Gastroesophageal sphincter (tissue), 4 donors: ENCODE data around the gene GPATCH8. TPM values are rescaled to one million over a fixed set of nuclear protein-coding genes. Genes with fewer than 3 reads are reported as not detected.

Experiments used
- ATAC-seq: fragments of 150-250 bp; one replicate; pipeline ENCODE4 v1.9.1; 2016; ENCODE audit warnings: mild to moderate bottlenecking, moderate library complexity
- H3K27ac ChIP-seq, 4 donors: fragments of 200-600 bp; sonication (generic) in 3 of 4; 1 replicate in 3 of 4; 2 replicates in 1 of 4; pipeline ENCODE4 v1.5.1; 2016 to 2019
- H3K27me3 ChIP-seq: fragments of 200-600 bp; sonication (generic); one replicate; pipeline ENCODE4 v1.5.1; 2019
- H3K36me3 ChIP-seq, 2 donors: fragments of 200-600 bp; sonication (generic); one replicate each; pipeline ENCODE4 v1.5.1; 2019; ENCODE audit warnings: control low read depth in 1 of 2
- H3K4me1 ChIP-seq, 3 donors: fragments of 200-600 bp; sonication (generic); 1 replicate in 2 of 3; 2 replicates in 1 of 3; pipeline ENCODE4 v1.5.1; 2016 to 2019; ENCODE audit warnings: control low read depth in 2 of 3
- H3K4me3 ChIP-seq, 2 donors: fragments of 200-600 bp; sonication (generic); one replicate each; pipeline ENCODE4 v1.5.1; 2019; ENCODE audit warnings: mild to moderate bottlenecking in 1 of 2, moderate library complexity in 1 of 2
- H3K9me3 ChIP-seq, 3 donors: fragments of 200-600 bp; sonication (generic); one replicate each; pipeline ENCODE4 v1.5.1; 2017 to 2019; ENCODE audit warnings: control low read depth in 2 of 3
- CTCF ChIP-seq, 4 experiments: fragments of 200-600 bp in 2 of 4; fragments of 450-650 bp in 2 of 4; sonication (generic) in 1 of 4; IDR thresholded peaks; one replicate each; pipeline ENCODE4 v1.5.1; 2017 to 2019; ENCODE audit warnings: antibody characterized with exemption in 4 of 4, mild to moderate bottlenecking in 2 of 4, moderate library complexity in 2 of 4
- EP300 ChIP-seq: sonication (generic); formaldehyde crosslinking; IDR thresholded peaks from one replicate; pipeline ENCODE4 v1.6.1; 2017; ENCODE audit warnings: antibody characterized with exemption, mild to moderate bottlenecking
- POLR2A ChIP-seq, 2 donors: fragments of 450-650 bp; IDR thresholded peaks; one replicate each; pipeline ENCODE4 v1.6.1; 2017; ENCODE audit warnings: antibody characterized with exemption in 2 of 2, mild to moderate bottlenecking in 2 of 2, moderate library complexity in 1 of 2
- POLR2AphosphoS5 ChIP-seq: sonication (generic); formaldehyde crosslinking; IDR thresholded peaks from one replicate; pipeline ENCODE4 v1.6.1; 2017; ENCODE audit warnings: antibody characterized with exemption
- WGBS, 2 donors: methylation state at CpG; one replicate each; pipeline ENCODE4 v1.1.5; 2018; ENCODE audit warnings: low coverage in 1 of 2; 5-methylcytosine and 5-hydroxymethylcytosine counted together
- total RNA-seq, 4 donors: library from RNA; depleted of rRNA; stranded (reverse); fragments of >200 nt; gene quantifications; one replicate each; pipeline ENCODE4 v1.1.0, GENCODE V29; 2016

The GPATCH8 gene
- total RNA-seq, 4 donors from 2014 or later = 21.8 to 54.6 (median 33.9) TPM

DNA sequence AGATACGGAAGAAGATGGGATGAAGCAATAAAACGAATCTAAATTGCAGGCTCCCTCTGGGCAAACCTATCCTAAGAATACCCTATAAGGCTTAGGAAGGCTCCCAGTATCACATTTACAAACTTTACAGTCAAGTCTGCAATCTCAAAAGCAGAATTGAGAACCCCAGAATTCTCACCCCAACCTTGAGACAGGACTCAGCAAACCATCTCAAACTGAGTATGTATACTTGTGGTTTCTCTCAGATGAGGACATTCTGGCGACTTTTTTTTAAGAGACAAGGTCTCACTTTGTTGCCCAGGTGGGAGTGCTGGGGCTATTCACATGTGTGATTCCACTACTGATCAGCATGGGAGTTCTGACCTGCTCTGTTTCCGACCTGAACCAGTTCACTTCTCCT, 94.4 kb downstream of the GPATCH8 start:
- H3K27ac ChIP-seq = no peak overlapping the region
- H3K4me3 ChIP-seq = no peak overlapping the region
- ATAC-seq = no peak
- TF ChIP-seq CTCF (IDR thresholded peaks at IDR 0.05) (no peak), POLR2A (IDR thresholded peaks at IDR 0.05) (no peak), EP300 (no peak), POLR2AphosphoS5 (no peak)
- H3K9me3 ChIP-seq = no peaks in the 10 kb centered on the region
- H3K36me3 ChIP-seq = peaks cover 0 to 49% of the 10 kb centered on the region in 2 donors
- no peaks in the 10 kb centered on the region for H3K4me1 ChIP-seq
- H3K27me3 ChIP-seq = no peaks in the 10 kb centered on the region
- WGBS, 2 donors = 100% methylated on average over 2 to 4 of the region's 4 CpGs

- Histone ChIP-seq H3K27ac (no peak overlapping the region), H3K4me3 (no peak overlapping the region), H3K36me3 (peaks cover 0 to 86% of the 10 kb centered on the region in 2 donors), H3K4me1 (no peaks in the 10 kb centered on the region), H3K27me3 (no peaks in the 10 kb centered on the region), H3K9me3 (no peaks in the 10 kb centered on the region)
- ATAC-seq = no peak
- TF ChIP-seq EP300 = no peak
- no peak for TF ChIP-seq POLR2A (IDR thresholded peaks at IDR 0.05)
- TF ChIP-seq CTCF (IDR thresholded peaks at IDR 0.05) = no peak
- 91 to 94% methylated on average over 2 to 5 of the region's 5 CpGs for whole genome bisulfite sequencing, 2 donors
These were observed 100.5 kb downstream of the GPATCH8 start for GRCh38 chr17:44402564-44403172.

GRCh38 chr17:44400226-44400847, 102.9 kb downstream of the GPATCH8 start:
- H3K27me3 ChIP-seq = no peaks in the 10 kb centered on the region
- H3K36me3 ChIP-seq = peaks cover 0 to 87% of the 10 kb centered on the region in 2 donors
- H3K9me3 ChIP-seq = no peaks in the 10 kb centered on the region
- no peak for ATAC-seq
- 72 to 100% methylated on average over 2 to 3 of the region's 3 CpGs for WGBS, 2 donors
- no peaks in the 10 kb centered on the region for H3K4me1 ChIP-seq
- H3K4me3 ChIP-seq = no peak overlapping the region
- no peak overlapping the region for H3K27ac ChIP-seq
- TF ChIP-seq POLR2AphosphoS5 = no peak
- peak in 3 of 4 experiments; percentile 30 to 42 (median 35) for TF ChIP-seq CTCF (IDR thresholded peaks at IDR 0.05)

DNA sequence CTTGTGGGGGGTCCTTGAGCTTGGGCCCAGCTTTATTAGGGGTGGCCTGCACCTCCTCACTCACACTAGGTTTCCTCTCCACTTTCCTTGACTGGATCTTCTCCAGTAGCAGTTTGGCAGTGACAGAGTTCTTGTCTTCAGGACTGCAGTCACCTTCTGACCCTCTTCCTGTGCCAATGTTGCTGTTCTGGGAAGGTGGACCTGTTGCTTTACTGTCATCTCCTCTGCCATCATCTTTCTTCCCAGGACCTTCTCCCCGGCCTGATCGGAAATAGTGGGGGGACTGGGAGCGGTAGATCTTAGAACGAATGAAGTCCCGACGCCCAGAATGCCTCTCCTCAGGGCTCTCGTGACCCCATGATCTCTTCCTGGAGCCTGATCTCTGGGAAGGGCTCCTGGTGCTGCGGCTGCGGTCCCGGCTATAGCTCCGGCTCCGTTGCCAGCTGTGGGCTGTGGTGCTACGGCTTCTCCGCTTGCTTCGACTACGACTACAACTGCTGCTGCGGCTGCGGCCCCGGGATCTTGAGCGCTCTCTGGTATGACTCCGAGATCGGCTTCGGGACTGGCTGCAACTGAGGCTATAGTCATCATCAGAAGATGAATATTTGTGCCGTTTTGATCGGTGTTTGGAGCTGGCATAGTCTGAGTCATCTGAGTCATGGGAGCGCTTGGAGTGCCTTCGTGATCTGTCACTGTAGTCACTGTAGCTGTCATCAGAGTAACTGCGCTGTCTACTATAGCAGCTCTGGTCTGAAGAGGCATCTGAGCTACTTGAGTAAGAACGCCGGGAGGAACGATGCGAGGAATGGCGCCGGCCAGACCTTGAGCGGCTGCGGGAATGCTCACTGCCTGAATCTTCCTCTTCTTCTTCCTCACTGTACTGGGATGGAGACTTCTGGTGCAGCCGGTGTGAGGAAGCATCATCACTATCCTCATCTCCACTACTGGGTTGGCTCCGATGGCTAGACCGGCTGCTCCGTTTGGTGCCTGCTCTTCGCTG, 104.2 kb downstream of the GPATCH8 start:
- WGBS, 2 donors = 91% methylated on average over 14 of the region's 41 CpGs; no CpG with 5 or more reads in 1 of the 2 donors
- TF ChIP-seq POLR2AphosphoS5 (no peak), POLR2A (IDR thresholded peaks at IDR 0.05) (no peak), EP300 (no peak), CTCF (IDR thresholded peaks at IDR 0.05) (no peak)
- no peak for ATAC-seq
- Histone ChIP-seq H3K4me3 (no peak overlapping the region), H3K27me3 (no peaks in the 10 kb centered on the region), H3K4me1 (no peaks in the 10 kb centered on the region), H3K36me3 (peaks cover 0 to 74% of the 10 kb centered on the region in 2 donors), H3K27ac (no peak overlapping the region), H3K9me3 (no peaks in the 10 kb centered on the region)
